ENCODE results near the gene MISP3.

Gene MISP3

DNA sequence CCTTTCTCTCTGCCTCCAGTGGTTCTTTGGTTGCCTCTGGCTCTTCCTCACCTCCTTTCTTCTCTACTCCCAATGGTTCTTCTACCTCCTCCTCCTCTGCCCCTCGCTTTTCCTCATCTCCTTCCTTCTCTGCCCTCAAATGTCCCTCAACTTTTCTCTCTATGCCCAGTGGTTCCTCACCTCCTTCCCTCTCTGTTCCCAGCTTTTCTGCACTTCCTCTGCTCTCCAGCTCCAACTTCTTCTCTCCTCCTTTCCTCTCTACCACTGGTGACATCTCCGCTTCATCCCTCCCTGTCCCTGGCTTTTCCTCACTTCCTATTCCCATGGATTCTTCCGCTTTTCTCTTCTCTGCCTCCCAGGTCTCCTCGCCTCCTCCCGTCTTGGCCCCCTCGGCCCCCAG, 18.5 kb upstream of the MISP3 start:
- DNase-seq: no peak

DNA sequence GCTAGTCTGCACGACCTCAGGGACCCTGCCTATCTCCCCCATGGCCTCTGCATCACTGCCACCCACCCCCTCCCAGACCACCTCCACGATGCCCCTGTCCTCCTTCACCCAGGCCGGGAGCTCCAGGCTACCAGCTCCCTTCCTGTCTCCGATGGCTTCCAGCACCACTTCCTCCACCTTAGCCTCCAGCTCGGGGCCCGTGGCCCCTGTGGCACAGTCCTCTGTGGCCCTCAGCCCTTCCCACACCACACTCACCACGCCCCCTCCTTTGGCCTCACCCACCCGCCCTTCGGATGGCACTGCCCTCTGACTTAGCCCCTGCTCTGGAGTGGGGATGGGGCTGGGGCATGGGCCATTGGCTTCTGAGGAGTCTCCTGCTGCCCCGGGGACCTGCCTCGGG, 17.9 kb upstream of the MISP3 start:
- no peak for DNase-seq

DNA sequence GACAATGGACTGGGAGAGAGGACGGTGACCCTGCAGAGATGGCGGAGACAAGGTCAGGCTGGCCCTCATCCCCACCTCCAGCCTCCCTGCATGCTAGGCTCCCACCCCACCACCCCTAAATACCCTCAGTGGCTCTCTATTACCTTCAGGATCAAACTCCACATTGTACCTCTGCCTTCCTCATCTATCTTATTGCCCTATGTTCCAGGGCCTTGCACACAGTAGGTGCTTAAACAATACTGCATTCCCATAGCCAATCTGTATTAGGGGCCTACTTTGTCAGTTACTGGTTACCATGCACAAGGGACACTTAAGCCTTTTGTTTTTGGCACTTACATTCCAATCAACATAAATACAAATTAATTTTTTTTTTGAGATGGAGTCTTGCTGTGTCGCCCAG, 17.2 kb upstream of the MISP3 start:
- no peak for DNase-seq

DNA sequence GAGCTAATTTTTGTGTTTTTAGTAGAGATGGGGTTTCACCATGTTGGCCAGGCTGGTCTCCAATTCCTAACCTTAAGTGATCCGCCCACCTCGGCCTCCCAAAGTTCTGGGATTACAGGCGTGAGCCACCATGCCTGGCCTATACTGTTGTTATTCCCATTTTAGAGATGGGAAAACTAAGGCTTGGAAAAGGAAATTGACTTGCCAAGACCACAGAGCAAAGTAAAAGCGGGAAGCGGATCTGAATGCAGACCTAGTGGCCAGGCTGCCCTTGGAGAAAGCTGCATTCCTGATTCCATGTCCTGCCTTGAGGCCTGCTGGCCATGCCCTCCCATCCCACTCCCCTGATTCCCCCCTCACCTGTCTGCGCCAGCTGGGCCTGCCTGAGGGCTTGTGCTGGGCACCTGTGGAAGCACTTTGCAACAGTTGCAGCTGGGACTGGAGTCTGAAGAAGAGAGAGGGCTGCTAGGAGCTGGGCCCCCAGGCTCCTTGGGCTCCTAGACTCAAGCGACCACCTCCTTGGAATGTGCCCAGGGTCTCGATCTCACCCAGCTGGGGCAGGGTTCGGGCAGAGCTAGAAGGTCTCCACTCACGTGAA, 16.4 kb upstream of the MISP3 start:
- DNase-seq: no peak

DNA sequence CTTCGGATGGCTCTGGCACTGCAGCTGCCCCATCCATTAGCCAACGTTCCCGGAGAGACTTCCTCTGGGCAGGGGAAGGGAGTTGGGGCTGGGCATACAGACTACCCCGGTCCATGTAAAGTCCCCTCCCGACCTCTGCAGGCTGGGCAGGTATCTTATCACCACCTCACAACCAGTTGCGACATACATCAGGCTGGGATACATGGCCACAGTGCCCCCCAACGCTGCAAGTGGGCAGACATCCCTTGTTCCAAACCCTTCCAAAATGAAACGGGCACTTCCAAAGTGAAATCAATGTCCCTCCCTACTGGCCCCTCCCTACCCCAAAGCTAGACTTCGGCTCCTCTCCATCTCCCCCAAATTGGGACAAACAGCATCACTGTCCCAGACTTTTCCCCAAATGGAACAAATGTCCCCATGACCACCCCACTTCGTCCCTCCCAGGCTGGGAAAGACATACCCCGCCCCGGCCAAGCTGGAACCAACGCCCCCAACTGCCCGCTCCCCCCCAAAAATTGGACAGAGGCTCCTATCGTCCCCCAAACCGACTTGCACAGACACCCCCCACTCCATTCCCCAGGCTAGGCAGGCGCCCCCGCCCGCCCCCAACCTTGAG, 15.7 kb upstream of the MISP3 start:
- DNase-seq: no peak

DNA sequence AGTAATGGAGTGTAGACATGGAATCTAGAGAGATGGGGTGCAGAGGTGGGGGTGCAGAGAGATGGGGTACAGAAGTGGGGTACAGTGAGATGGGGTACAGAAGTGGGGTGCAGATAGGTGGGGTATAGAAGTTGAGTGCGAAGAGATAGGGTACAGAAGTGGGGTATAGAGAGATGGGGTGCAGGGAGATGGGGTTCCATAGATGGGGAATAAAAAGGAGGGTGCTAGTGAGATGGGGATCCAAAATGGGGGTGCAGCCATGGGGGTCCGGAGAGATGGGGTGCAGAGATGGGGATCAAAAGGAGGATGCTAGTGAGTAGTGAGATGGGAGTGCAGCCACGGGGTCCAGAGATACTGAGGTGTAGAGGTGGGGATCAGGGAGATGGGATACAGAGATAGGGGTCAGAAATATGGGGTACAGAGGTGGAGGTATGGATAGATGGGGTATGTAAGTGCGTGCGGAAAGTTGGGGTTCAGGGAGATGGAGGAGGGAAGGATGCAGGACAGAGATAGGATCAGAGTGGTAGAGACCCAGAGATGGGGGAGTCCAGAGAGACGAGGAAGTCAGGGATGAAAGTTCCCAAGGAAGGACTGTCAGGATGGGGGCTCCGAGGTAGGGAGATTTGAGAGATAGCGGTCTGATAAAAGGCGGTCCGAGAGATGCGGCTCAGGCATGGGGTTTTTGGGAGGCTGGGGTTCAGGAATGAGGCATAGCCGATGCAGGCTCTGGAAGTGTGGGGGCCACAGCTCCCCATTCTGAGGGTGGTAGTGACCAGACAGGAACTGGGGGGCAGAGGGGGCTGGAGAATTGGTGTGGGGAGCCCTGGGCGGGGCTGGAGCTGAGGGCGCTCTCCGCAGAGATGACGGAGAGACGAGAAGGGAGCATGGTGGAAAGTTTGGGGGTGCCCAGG, 14.1 kb upstream of the MISP3 start:
- DNase-seq: no peak

DNA sequence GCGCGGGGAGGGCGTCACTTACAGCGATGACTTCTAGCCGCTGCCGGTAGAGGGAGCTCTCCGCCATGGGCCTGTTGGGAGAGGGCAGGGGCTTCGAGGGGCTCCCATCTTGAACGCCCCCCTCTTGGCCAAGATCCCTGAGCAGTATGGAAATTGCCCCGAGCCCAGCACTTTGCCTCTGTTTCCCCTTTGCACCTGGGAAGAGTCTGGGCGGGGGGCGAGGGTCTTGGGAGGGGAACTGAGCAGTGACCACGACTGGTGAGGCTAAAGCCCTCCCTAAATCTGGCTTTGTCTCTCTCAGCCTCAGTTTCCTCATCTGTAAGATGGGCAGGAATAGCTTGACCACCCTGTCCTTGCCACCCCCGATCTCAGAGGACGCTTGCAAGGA, 13.5 kb upstream of the MISP3 start:
- peak; percentile 46 for DNase-seq

DNA sequence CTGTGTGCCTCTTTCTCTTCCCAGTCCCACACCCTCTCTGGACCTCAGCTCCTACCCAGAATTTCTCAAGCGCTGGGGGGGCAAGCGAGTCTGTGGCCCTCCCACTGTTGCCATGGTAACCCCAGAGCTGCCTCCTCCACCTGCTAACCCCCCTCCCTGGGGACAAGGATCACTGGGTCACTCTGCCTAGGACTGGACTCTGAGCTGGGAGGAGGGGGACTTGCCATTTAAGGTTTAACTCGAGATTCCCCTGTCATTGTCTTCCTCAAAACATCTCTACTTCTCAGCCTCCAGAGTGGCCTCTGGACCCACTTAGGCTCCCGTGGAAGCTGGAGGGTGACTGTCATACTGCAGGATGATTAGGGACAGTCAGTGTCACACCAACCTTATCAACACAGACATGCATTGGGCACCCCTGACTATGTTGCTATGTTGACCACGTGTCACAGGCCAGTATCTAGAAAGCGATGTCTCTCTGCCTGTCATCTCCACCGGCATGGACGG, 12.9 kb upstream of the MISP3 start:
- no peak for DNase-seq

DNA sequence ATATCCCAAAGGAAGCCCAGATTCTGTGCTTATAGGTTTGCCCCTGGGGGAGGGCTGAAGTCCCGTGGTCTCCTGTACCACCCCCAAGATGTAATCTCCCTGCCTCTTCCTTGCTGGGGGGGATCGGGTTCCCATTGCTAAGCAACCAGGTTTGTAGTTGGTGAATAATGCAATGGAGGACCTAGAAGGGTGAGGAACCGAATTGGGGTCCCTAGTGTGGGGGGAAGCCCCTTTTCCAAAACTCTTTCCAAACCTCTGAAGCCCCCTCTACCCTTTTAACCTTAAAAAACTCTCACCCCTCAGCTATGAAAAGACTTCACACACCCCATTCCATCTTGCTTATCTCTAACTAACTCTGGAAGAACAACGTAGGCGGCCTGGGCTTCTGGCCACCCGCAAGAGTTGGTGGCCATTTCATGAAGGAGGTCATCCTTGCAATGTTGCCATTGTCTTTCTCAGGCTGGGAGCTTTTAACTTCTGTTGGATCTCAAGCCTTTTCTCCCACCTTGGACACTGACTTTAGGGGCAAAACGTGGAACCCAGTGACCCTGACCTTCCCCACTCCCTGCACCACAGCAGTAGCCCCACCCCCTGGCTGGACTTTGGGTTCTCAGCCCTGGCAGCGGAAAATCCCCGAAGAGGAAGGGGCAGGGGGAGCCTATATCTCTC, 11.4 kb upstream of the MISP3 start:
- DNase-seq: no peak

DNA sequence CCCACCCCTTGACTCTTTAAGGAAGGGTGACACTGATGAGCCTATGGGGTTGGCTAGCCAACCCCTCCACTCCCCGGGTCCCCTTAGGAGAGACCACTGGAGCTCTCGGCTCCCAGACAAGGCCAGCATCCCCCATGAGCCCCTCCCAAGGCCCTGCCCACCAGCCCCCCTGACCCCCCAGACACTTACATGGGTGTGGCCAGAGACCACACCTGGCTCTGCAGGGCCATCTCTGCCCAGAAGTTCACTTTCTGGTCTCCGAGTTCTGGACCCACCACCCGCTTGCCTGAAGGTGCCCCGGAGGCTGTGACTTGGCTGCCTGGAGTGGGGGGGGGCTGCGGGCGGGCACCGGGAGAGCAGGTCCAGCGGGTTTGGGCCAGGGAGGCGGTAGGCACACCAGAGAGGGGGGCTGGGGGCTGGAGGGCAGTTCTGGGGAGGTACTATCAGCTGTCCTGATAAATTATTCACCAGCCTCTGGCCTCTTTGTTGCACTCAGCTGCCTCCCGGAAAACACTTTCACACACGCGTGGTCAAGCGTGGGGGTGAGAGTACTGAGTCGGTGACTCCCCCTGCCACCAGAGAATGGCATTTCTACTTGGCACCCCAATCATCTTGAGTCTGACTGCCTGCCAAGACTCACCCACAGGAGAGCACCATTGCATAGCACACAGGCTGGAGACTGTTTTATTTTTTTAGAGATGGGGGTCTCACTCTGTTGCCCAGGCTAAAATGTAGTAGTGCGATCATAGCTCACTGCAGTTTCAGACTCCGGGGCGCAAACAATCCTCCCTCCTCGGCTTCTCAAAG, 10.6 kb upstream of the MISP3 start, which contains the start of gene PALM3:
Gene PALM3, minus strand, starts transcription at position 326 of the 807 bp plus-strand sequence. Its CDS starts 96 bp downstream, at position 230.
- no peak for DNase-seq

DNA sequence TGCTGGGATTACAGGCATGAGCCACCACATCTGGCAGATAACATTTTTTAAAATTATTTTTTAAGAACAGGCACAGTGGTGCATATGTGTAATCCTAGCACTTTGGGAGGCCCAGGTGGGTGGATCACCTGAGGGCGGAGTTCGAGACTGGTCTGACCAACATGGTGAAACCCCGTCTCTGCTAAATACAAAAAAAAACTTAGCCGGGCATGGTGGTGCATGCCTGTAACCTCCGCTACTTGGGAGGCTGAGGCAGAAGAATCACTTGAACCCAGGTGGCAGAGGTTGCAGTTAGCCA, 10.1 kb upstream of the MISP3 start:
- DNase-seq: no peak

DNA sequence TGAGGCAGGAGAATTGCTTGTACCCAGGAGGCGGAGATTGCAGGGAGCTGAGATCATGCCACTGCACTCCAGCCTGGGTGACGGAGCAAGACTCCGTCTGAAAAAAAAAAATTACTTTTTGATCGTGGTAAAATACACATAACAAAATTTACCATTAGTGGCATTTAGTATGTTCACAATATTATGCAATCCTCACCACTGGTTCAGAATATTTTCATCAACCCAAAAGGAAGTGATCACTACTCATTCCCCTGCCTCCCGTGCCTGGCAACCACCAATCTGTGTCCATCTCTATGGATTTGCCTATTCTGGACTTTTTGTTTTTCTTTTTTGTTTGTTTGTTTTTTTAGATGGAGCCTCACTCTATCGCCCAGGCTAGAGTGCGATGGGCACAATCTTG, 9.5 kb upstream of the MISP3 start:
- no peak for DNase-seq

DNA sequence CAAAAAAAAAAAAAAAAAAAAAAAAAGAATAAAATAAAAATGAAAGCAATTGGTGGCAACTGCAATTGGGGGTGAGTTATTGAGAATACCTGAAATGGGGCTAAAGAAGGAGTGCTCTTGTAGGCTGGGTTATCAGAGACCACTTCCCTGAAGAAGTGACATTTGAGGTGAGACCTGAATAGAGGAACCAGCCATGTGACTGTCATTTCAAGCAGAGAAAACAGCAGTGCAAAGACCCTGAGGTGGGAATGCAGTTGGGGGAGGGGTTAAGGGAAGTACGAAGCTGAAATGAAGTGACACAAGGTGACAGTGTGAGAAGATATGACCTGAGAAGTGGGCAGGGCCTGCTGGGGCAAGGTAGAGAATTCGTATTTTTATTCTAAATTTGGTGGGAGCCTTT, 6.5 kb upstream of the MISP3 start:
- no peak for DNase-seq

DNA sequence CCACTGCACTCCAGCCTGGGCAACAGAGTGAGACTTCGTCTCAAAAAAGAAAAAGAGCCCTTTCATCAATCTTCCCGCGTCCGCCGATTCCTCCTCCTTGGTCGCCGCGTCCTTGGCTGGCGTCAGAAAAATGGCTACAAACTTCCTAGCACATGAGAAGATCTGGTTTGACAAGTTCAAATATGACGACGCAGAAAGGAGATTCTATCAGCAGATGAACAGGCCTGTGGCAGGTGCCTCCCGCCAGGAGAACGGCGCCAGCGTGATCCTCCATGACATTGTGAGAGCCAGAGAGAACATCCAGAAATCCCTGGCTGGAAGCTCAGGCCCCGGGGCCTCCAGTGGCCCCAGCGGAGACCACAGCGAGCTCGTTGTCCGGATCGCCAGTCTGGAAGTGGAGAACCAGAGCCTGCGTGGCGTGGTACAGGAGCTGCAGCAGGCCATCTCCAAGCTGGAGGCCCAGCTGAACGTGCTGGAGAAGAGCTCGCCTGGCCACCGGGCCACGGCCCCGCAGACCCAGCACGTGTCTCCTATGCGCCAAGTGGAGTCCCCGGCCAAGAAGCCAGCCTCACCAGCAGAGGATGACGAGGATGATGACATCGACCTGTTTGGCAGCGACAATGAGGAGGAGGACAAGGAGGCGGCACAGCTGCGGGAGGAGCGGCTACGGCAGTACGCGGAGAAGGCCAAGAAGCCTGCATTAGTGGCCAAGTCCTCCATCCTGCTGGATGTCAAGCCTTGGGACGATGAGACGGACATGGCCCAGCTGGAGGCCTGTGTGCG, 2.1 kb upstream of the MISP3 start:
- no peak for DNase-seq

DNA sequence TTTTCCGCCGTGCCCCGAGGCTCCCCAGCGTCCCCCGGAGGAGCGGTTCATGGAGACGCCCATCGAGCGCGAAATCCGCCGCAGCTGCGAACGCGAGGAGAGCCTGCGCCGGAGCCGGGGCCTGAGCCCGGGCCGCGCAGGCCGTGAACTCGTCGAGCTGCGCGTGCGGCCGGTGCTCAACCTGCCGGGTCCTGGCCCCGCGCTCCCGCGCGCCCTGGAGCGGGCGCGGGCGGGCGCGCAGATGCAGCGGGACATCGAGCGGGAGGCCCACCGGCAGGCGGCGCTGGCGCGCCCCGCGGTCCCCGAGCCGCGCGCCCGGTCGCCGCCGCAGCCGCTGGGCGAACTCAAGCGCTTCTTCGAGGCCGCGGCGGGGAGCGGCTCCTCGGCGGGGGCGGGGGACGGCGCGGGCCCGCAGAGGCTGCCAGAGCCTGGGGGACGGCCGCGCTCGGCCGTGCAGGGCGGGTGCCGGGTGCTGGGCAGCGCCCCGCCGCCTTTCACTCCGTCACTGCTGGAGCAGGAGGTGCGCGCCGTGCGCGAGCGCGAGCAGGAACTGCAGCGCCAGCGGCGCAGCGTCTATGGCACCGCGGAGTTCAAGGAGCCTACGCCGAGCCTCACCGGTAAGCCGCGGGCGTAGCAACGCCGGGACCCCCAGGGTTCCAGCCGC, 807 bp downstream of the MISP3 start:
- DNase-seq: peak; percentile 83

DNA sequence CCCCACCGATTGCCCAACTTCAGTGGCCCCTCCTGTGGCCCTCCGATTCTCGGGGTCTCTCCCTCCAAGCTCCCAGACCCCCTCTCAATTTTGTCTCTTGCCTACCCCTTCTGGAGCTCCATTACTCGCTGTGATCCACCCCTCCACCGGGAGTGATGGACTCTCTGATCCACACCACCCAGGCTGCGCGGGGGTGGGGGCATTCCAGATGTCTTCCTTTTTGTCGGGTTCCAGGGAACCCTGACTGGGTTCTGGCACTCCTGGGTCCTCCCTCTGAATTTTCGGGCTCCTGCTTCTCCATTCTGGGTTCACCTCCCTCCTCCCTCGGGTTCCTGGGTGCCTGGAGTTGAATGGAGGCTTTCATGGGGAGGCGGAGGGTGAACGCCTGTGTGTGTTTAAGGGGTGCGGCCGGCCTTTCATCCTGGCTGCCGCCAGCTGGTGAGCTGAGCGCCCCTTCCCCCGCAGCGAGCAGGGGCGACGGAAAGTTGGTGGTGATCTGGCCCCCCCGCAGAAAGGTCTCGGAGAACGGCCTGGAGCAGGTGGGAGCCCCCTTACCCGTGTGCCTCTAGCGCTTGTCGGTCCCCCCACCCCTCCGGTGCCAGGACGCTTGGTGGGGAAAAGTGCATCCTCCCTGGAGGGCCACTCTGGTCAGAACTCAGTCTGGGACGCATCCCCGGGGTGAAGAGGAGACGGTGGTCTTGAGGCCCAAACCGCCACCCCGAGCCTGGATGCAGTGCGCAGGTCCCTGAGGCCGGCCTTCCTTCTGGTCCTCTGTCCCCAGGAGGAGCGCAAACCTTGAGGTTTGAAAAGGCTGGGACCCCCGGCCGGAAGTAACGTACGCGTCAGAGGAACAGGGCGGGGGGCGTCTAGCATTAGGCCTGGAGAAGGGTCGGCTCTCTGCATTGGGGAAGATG, 1.6 kb downstream of the MISP3 start:
- DNase-seq: no peak

DNA sequence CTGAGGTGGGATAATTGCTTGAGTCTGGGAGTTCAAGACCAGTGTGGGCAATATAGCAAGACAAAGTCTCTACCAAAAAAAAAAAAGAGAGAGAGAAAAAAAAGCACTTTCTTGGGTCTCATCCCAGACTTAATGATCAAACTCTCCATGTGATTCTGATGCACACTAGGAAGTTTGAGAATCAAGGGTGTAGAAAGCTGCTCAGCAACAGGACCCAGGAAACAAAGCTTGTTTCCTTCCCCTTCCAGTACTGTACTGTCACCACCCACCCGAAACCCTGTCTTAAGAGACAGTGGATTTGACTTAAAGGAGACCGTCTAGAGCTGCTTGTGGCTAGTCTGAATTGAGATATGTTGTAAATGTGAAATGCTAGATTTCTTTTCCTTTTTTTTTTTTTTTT, 5.8 kb downstream of the MISP3 start:
- no peak for DNase-seq

DNA sequence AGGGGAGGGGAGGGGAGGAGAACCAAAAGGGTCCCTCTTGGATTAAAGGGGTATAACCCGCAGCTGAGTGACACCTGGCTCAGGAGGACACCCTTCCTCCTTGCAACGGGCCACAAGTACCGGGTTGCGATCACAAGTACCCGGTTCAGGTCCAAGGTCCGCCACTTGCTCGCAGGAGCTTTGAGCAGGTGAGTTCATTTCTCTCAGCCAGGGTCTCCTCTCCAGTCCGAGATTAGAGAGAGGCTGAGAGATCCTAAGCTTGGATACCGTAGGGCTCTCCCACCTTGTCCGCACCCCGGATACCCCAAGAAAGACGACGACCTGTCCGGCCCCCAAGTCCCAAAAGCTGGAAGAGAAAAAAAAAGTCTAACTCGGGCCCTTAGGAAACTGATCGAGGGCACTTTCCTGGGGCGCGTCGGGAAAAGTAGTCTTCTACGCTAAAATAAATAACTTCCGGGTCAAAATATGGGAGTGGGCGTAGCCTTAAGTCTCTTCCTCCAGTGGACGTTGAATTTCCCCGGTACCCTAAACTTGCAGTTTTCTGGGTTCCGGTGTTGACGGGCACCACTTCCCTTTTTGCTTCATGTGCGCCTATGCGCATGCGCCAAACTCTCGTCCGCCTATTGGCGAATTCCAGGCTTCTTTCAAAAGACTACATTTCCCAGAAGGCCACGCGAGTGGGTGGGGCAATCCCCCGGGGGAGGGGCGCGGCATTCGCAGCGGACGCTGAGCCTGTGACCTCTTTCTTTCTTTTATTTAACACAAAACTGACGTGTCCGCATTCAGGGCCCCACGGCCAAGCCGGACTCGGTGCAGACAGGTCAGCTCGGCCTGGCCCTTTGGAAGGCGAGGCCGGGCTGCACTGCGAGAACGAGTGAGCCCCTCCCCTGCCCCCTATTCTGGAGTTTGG, 8.6 kb downstream of the MISP3 start:
- peak; percentile 100 for DNase-seq

Measured in activated CD4-positive, alpha-beta T cell treated with anti-CD3 and anti-CD28 coated beads, Interleukin-2, amount 50 U/mL, for 16 hours (primary cell).